NCI-H2196 (cell line): ENCODE results near the gene KIF20B.

Experiments used
- DNase-seq: peaks from one replicate; lab custom pipeline; 2025; ENCODE audit not compliant: unreplicated experiment; lab: John Stamatoyannopoulos, UW

The KIF20B gene

DNA sequence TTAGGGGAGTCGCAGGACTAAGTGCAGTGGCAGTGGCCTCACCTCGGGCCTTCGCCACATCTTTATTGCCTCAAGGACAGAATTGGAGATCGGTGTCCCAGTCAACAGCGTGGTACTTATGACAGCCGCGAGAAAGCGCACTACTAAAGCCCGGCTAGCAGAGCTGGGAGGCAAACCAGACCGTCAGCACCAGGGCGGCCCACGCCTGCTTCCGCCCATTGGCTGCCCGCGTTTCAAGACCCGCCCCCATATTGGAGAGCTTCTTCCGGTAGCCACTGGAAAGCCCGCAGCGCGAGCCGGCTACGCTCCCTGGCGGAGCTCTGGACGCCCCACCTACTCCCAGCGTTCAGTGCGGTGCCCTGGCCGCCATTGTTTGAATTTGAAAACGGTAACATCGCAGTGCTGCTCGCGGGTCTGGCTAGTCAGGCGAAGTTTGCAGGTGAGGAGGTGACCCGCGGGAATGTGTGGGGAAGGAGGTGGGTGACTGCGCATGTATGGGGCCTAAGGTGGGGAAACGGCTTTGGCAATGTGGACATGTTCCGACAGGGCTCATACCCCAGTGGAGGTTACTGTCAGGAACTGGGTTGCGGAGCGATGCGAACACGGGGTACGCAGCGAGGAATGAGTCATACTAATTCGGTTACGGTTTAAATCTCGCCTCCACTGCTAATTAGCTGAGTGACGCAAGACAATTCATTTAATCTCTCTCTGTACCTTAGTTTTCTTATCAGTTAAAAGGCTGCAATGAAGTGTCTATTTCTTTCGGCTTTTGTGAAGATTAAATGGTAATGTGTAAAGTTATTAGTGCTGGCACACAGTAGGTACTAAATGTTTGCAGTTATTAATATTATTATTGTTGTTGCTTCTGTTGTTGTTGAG lies at the start of gene KIF20B:
KIF20B (plus strand) TSS at position 349 of the 879 bp plus-strand sequence. CDS start 3,705 bp downstream, outside the sequence.
- peak; percentile 89 for DNase-seq

GRCh38 chr10:89651916-89652573 lies 49.3 kb upstream of the KIF20B start:
- no peak for DNase-seq

GRCh38 chr10:89652806-89653370 lies 48.5 kb upstream of the KIF20B start:
- DNase-seq: no peak

DNA sequence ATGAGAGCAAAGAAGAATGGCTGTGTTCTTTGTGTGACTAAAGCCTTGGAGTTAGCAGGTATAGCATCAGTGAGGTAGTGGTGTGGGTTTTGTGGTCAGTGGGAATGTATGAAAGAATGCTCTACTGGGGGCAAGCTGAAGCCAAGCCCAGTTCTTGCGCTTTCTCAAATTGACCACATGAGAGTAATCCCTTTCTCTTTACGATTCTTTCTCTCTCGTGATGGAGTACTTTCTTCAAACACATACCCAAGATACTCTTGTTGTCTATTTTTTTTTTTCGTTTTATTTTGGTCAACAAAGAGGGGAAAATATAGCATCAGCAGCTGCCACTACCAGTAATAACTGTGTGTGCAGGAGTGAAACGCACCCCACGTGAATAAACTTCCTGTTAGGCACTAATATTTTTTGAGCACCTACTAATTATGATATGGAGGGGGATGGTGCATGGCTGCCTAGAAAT lies 48.0 kb upstream of the KIF20B start:
- no peak for DNase-seq

- DNase-seq: no peak
These were observed 45.7 kb upstream of the KIF20B start for GRCh38 chr10:89655722-89656121.

GRCh38 chr10:89657302-89657701 lies 44.1 kb upstream of the KIF20B start:
- DNase-seq: no peak

- no peak for DNase-seq
These were observed 42.0 kb upstream of the KIF20B start for GRCh38 chr10:89659143-89660131.

- DNase-seq: no peak
These were observed 38.8 kb upstream of the KIF20B start for GRCh38 chr10:89662596-89662995.

DNA sequence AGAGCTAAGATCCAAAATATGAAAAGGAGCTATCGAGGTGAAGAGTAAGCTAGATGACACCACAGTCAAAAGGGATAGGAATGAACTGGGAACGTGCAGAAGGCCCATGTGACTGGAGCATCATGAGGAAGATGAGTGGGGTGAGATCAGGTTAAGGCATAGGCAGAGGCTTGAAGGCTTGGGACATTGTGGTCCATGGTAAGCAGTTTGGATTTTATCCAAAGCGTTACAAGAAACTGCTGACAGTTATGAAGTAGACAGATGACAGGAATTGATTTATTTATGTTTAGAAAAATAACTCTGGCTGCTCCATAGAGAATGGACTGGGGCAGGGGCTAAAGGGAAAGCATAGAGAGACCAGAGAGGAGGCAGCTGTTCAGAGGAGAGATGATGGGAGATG lies 38.2 kb upstream of the KIF20B start:
- DNase-seq: no peak

DNA sequence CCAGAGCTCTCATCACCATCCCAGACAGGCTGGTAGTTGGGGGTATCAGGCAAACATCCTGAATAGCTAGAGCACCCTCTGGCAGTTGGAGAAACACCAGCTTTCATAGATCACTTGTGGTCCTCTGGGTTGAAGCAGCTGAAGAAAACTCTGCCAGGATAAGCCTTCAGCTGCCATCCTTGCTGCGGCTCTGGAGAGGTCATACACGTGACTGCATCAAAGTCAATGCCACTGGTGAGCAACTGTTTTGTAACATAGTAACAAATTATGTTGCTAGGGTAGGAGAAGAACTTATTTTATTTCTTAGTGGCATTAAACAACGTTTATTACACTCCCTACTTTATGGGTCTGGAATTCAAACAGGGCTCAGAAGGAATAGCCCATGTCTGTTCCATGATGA lies 37.2 kb upstream of the KIF20B start:
- DNase-seq: no peak

- no peak for DNase-seq
These were observed 36.1 kb upstream of the KIF20B start for GRCh38 chr10:89665302-89665701.

DNA sequence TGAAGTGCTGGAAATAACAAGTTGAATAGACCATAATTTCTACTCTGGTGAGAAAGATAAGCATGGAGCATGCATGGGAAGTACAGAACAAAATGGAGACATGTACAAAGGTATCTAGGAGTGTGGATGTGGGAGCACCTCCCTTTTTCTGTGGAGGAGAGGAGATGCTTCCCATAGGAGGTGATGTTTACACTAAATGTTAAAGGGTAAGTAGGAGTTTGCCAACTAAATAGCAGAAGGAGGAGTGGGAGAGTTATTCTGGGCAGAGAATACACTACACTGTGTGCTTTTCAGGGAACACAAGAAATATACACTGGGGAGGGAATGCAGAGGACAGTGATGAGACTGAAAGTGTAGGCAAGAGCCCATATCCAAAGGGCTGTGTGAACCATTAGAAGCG lies 35.3 kb upstream of the KIF20B start:
- DNase-seq: no peak

DNA sequence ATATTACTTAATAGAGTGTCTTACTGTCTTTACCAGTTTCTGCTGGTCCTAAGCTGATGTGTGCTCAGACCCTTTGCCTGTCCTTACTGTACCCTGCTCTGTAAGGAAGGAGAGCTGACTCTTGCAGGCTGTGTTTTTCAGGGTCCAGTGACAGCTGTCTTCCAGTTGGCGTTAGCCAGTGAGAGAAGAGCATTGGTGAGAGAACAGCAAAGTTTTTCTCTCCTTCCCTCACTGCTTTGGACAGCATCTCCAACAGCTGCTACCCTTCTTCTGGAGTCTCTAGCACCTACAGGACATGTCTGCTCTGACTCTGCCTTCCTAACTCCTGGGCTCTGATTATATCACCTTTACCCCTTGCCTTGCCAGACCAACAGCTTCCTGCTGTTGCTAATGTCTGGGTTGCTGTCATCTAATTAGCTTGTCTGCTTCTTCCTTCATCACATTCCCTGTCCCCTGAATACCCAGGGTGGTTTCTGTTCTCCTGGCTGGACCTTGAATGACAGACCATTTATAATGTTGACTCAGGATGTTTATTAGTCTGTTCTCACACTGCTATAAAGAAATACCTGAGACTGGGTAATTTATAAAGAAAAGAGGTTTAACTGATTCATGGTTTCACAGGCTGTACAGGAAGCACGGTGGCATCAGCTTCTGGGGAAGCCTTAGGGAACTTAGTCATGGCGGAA lies 32.9 kb upstream of the KIF20B start:
- no peak for DNase-seq

DNA sequence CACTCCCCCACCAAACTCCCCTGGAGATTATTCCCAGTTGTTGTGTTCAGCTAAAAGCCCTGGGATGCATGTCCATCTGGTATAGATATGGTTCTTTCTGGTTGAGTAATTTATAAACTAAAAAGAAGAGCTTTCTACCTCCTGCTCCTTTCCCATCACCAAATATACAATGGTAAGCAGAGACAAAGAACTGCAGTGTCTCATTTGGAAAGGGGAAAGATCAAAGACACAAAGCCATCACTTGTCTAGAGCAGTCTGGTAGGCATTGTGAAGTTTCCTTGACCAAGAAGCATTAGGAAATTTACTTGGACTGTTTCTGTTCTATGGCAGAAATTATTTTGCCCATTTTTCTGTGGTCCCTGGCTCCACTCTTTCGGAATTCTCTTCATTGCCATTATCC lies 31.4 kb upstream of the KIF20B start:
- no peak for DNase-seq

DNA sequence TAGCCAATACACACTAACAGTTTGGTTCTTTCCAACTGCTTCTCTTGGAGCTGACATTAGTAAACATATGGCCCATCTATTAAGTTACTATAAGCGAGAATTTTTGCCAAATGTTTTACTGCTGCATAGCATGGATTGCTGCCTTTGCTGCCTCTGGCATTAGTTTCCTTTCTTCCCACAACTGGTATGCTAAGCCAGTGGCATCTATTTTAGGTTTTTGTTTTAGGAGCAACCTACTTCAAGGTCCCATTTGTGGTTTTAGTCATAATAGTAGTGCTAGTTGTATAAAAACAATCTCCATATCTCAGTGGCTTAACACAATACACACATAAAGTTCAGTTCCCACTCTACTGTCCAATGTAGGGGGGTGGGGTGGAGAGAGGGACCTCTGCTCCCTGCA lies 30.5 kb upstream of the KIF20B start:
- no peak for DNase-seq

DNA sequence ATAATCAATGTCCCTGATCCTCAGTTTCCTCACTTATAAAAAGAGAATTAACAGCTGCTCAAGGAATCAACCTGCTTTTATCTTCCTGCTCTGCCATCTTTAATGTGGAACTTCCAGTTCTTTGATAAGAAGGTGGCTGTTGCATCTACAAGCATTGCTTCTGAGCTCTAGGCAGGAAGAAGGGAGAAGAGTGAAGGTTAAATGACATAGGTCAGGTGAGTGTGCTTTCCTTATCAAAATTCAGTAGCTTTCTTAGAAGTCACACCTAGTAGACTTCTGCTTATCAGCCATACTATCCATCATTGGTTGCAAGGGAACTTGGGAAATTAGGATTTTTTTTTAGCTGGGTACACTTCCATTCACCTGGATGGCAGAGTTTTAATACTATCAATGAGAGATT lies 24.0 kb upstream of the KIF20B start:
- DNase-seq: no peak

DNA sequence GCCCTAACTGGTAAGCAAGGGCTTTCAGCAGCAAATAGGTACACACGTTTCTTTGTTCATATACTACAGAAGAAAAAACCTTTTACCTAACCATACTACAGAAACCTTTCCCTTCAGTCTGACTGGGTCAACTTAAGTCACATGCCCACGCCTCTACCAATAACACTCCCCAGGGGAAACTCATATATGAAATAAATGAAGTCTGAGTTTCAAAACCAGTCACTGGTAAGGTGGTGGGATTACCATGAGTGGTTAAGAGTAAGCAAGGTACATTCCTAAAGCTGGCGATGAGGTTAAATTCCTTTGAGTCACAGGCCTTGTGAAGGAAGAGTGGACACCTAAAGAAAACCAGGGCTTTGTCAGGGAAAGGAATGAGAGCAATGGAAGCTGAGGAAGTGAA lies 21.4 kb upstream of the KIF20B start:
- DNase-seq: no peak

DNA sequence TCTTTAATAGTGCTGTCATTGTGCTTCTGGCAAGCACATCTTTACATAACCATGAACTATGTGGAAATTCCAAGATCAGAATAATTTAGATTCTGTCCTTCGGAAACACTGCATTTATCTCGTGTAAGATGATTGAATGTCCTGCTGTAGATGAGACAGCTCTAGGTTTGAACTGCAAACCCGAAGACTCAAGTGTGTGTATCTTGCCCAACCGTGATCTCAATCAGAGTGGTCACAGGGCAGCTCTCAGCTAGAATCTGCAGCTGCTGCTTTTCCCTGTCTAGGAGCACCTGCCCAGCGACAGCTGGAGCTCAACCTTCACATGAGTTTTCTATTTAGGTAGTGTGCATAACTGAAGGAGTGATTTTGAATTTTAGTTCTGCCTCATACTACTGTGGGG lies 17.5 kb upstream of the KIF20B start:
- peak; percentile 21 for DNase-seq

GRCh38 chr10:89684604-89685003 lies 16.8 kb upstream of the KIF20B start:
- no peak for DNase-seq

DNA sequence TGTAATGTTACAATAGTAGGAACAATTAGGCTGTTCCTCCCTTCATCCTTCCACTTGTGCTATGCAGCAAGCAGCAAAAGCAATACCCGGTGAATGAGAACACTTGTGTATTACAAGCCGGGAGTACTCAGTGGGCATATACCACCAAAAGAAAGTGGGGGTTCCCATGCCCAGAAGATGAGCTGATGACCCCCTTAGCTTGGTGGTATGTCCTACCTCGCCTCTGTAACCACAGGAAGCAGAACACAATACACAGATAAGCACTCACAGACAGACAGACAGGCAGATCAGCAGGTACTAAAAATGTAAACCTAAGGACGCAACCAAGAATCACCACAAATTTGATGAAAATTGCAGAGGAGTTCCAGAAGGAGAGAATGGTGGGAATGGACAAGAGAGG lies 15.5 kb upstream of the KIF20B start:
- DNase-seq: no peak
